Lower leg skin (tissue), 4 donors: Measurements from ENCODE around the gene KIAA1671. TPM values are rescaled to one million over a fixed set of nuclear protein-coding genes. Genes with fewer than 3 reads are reported as not detected.

Experiments
- DNase-seq, 2 donors: peaks; one replicate each; pipeline ENCODE4 v3.0.0-alpha.2; 2019; ENCODE audit warnings: low spot score in 2 of 2
- H3K4me3 ChIP-seq: fragments of 200-600 bp; sonication (generic); 2 replicates; pipeline ENCODE4 v1.5.1; 2017; ENCODE audit warnings: mild to moderate bottlenecking, low read depth; ENCODE audit not compliant: poor library complexity, severe bottlenecking
- CTCF ChIP-seq, 3 donors: fragments of 450-650 bp; IDR thresholded peaks; one replicate each; pipeline ENCODE4 v1.5.1; 2016; ENCODE audit warnings: antibody characterized with exemption in 3 of 3, mild to moderate bottlenecking in 3 of 3, moderate library complexity in 2 of 3
- POLR2A ChIP-seq, 2 donors: fragments of 450-650 bp; IDR thresholded peaks; one replicate each; pipeline ENCODE4 v1.6.1; 2016 to 2017; ENCODE audit warnings: antibody characterized with exemption in 2 of 2, mild to moderate bottlenecking in 1 of 2, moderate library complexity in 1 of 2
- WGBS, 2 donors: methylation state at CpG; one replicate each; pipeline ENCODE4 v1.1.5; 2018; 5-methylcytosine and 5-hydroxymethylcytosine counted together
- intact Hi-C: fragments of 100-400 bp; cut with DNase I; formaldehyde crosslinking; loops from one replicate; pipeline ENCODE4 v1.15.0; 2023; ENCODE audit warnings: low total_unique reads
- total RNA-seq, 4 donors: library from RNA; depleted of rRNA; stranded (reverse); fragments of >200 nt; gene quantifications; one replicate each; pipeline ENCODE4 v1.1.0, GENCODE V29; 2016

KIAA1671 gene
- total RNA-seq, 4 donors from 2014 or later = 60.0 to 87.8 (median 85.1) TPM

GRCh38 chr22:25064894-25065560, 112.5 kb downstream of the KIAA1671 start:
- WGBS, 2 donors = 67 to 68% methylated on average over 16 of the region's 16 CpGs
- H3K4me3 ChIP-seq = no peak overlapping the region
- no peak for DNase-seq
- intact Hi-C loops = no loop called here
- TF ChIP-seq POLR2A (IDR thresholded peaks at IDR 0.05) (no peak), CTCF (IDR thresholded peaks at IDR 0.05) (no peak)

- DNase-seq = no peak
- H3K4me3 ChIP-seq = no peak overlapping the region
- intact Hi-C loops = no loop called here
- no peak for TF ChIP-seq POLR2A (IDR thresholded peaks at IDR 0.05)
- WGBS, 2 donors = 89 to 91% methylated on average over 9 to 15 of the region's 15 CpGs
These were observed 114.4 kb downstream of the KIAA1671 start for GRCh38 chr22:25066861-25067435.

- WGBS, 2 donors = 79 to 81% methylated on average over 15 to 17 of the region's 18 CpGs
- no peak for DNase-seq
- TF ChIP-seq POLR2A (IDR thresholded peaks at IDR 0.05) (no peak), CTCF (IDR thresholded peaks at IDR 0.05) (no peak)
- intact Hi-C loops = no loop called here
- H3K4me3 ChIP-seq = no peak overlapping the region
These were observed 115.4 kb downstream of the KIAA1671 start for GRCh38 chr22:25067851-25068421.

GRCh38 chr22:25068707-25069106, 116.2 kb downstream of the KIAA1671 start:
- no peak overlapping the region for H3K4me3 ChIP-seq
- 87 to 93% methylated on average over 9 of the region's 9 CpGs for WGBS, 2 donors
- TF ChIP-seq POLR2A (IDR thresholded peaks at IDR 0.05) (no peak), CTCF (IDR thresholded peaks at IDR 0.05) (no peak)
- DNase-seq = no peak
- intact Hi-C loops = no loop called here

GRCh38 chr22:25069426-25069757, 116.9 kb downstream of the KIAA1671 start:
- no peak for DNase-seq
- intact Hi-C loops = no loop called here
- H3K4me3 ChIP-seq = no peak overlapping the region
- no peak for TF ChIP-seq CTCF (IDR thresholded peaks at IDR 0.05)
- no peak for TF ChIP-seq POLR2A (IDR thresholded peaks at IDR 0.05)
- 84 to 88% methylated on average over 5 of the region's 5 CpGs for WGBS, 2 donors

- TF ChIP-seq POLR2A (IDR thresholded peaks at IDR 0.05) (no peak), CTCF (IDR thresholded peaks at IDR 0.05) (no peak)
- no peak for DNase-seq
- WGBS, 2 donors = 53 to 63% methylated on average over 29 of the region's 29 CpGs
- intact Hi-C loops = loop anchor here (10.0 kb wide), 1 partner anchor 485 kb away; no protein-coding TSS in a partner anchor
- H3K4me3 ChIP-seq = no peak overlapping the region
These were observed 117.4 kb downstream of the KIAA1671 start for GRCh38 chr22:25069758-25070481.
